Left ventricle myocardium inferior (tissue), 1 donor: ENCODE results near the gene SCAI. TPM values are rescaled to one million over a fixed set of nuclear protein-coding genes. Genes with fewer than 3 reads are reported as not detected.

Experiments
- DNase-seq: peaks from one replicate; pipeline ENCODE4 v3.0.0-alpha.2; 2020
- H3K27ac ChIP-seq: fragments of 200-600 bp; replicated peaks from 2 replicates; pipeline ENCODE4 v1.8.0; 2021
- H3K27me3 ChIP-seq: fragments of 200-600 bp; 2 replicates; pipeline ENCODE4 v1.8.0; 2021; ENCODE audit warnings: low read depth
- H3K36me3 ChIP-seq: fragments of 200-600 bp; 2 replicates; pipeline ENCODE4 v1.8.0; 2021
- H3K4me1 ChIP-seq: fragments of 200-600 bp; 2 replicates; pipeline ENCODE4 v1.8.0; 2021
- H3K4me3 ChIP-seq: fragments of 200-600 bp; 2 replicates; pipeline ENCODE4 v1.8.0; 2021; ENCODE audit warnings: mild to moderate bottlenecking, moderate library complexity
- H3K9me3 ChIP-seq: fragments of 200-600 bp; replicated peaks from 2 replicates; pipeline ENCODE4 v1.8.0; 2021
- intact Hi-C: fragments of 100-400 bp; cut with micrococcal nuclease; formaldehyde crosslinking; loops from one replicate; pipeline ENCODE4 v1.11.0; 2022
- total RNA-seq: library from RNA; stranded (reverse); fragmentation: NEBNext Ultra II Directional; extraction: Animal tissue kit (Norgen Biotek cat#: 25700); gene quantifications from one replicate; pipeline ENCODE4 v1.2.1, GENCODE V29; 2021
- TF ChIP-seq, protein P1 (sequence below): fragments of 200-600 bp; IDR thresholded peaks from 2 replicates; pipeline ENCODE4 v1.8.0; 2021; ENCODE audit warnings: antibody characterized with exemption, mild to moderate bottlenecking, borderline replicate concordance
- donor health status: DM: no; HTN: yes; CAD: no; lungs with severe emphysema.

SCAI gene
- total RNA-seq, 1 donor from 2014 or later, result 2.7 TPM

GRCh38 chr9:124954255-124954654, 189.1 kb downstream of the SCAI start:
- H3K27me3 ChIP-seq, result no peaks in the 10 kb centered on the region
- no peaks in the 10 kb centered on the region for H3K36me3 ChIP-seq
- intact Hi-C loops, result no loop called here
- TF ChIP-seq, protein P1, sequence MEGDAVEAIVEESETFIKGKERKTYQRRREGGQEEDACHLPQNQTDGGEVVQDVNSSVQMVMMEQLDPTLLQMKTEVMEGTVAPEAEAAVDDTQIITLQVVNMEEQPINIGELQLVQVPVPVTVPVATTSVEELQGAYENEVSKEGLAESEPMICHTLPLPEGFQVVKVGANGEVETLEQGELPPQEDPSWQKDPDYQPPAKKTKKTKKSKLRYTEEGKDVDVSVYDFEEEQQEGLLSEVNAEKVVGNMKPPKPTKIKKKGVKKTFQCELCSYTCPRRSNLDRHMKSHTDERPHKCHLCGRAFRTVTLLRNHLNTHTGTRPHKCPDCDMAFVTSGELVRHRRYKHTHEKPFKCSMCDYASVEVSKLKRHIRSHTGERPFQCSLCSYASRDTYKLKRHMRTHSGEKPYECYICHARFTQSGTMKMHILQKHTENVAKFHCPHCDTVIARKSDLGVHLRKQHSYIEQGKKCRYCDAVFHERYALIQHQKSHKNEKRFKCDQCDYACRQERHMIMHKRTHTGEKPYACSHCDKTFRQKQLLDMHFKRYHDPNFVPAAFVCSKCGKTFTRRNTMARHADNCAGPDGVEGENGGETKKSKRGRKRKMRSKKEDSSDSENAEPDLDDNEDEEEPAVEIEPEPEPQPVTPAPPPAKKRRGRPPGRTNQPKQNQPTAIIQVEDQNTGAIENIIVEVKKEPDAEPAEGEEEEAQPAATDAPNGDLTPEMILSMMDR, result no peak
- no peaks in the 10 kb centered on the region for H3K9me3 ChIP-seq
- no peaks in the 10 kb centered on the region for H3K4me1 ChIP-seq
- H3K27ac ChIP-seq, result no peak overlapping the region
- no peak for DNase-seq
- H3K4me3 ChIP-seq, result no peak overlapping the region

GRCh38 chr9:124950050-124950718, 193.1 kb downstream of the SCAI start:
- Histone ChIP-seq H3K4me1 (no peaks in the 10 kb centered on the region), H3K36me3 (no peaks in the 10 kb centered on the region), H3K4me3 (no peak overlapping the region), H3K27me3 (no peaks in the 10 kb centered on the region), H3K9me3 (no peaks in the 10 kb centered on the region), H3K27ac (no peak overlapping the region)
- TF ChIP-seq, protein P1, result no peak
- no peak for DNase-seq
- intact Hi-C loops, result no loop called here

GRCh38 chr9:124949387-124949786, 193.9 kb downstream of the SCAI start:
- no peak overlapping the region for H3K27ac ChIP-seq
- H3K4me1 ChIP-seq, result no peaks in the 10 kb centered on the region
- no peak overlapping the region for H3K4me3 ChIP-seq
- H3K36me3 ChIP-seq, result no peaks in the 10 kb centered on the region
- intact Hi-C loops, result no loop called here
- DNase-seq, result no peak
- H3K27me3 ChIP-seq, result no peaks in the 10 kb centered on the region
- TF ChIP-seq, protein P1, result no peak
- no peaks in the 10 kb centered on the region for H3K9me3 ChIP-seq

DNA sequence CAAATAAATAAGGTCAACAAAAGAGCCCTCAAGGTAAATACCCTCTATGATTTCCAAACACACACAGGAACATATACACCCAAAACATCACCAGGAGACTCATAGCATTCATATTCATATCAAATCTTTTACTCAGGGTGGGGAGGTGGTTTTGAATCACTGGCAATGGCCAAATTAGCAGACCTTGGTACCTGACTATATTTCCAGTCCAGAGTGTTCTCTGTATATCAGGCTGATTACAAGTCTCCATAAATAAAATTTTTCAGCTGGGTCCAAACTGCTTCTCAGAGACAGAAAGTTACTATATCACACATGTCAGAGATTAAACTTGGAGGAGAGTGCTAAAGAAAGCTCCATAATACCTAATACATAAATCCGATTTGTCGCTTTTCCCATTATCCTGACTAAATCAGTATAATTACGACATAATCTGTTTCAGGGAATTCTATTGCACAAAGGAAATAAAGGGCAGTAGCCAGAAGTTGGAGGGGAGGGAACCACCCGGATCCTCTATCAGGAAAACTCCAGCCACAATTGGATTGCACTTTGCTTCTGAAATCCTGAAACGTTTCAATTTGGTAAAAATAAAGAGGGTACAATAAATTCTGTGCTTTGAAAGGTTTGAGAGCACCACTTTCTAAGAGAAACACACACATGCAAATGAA, 195.5 kb downstream of the SCAI start:
- intact Hi-C loops, result no loop called here
- Histone ChIP-seq H3K4me3 (no peak overlapping the region), H3K36me3 (no peaks in the 10 kb centered on the region), H3K27ac (no peak overlapping the region), H3K9me3 (no peaks in the 10 kb centered on the region), H3K4me1 (no peaks in the 10 kb centered on the region), H3K27me3 (no peaks in the 10 kb centered on the region)
- TF ChIP-seq, protein P1, result no peak
- no peak for DNase-seq

- H3K27ac ChIP-seq, result no peak overlapping the region
- peaks cover 16% of the 10 kb centered on the region for H3K4me1 ChIP-seq
- H3K27me3 ChIP-seq, result no peaks in the 10 kb centered on the region
- no peak overlapping the region for H3K4me3 ChIP-seq
- TF ChIP-seq, protein P1, result no peak
- no peaks in the 10 kb centered on the region for H3K9me3 ChIP-seq
- no peak for DNase-seq
- intact Hi-C loops, result no loop called here
- H3K36me3 ChIP-seq, result no peaks in the 10 kb centered on the region
Measured at GRCh38 chr9:124946167-124946566, 197.2 kb downstream of the SCAI start.
